PFSK-1 (cell line): Measurements from ENCODE around the gene CHST11.

Source experiments
- FOXP2 ChIP-seq: optimal IDR thresholded peaks from 2 replicates; pipeline ENCODE3; 2011; ENCODE audit warnings: borderline replicate concordance, control low read depth, inconsistent platforms; ENCODE audit not compliant: insufficient read depth; ENCODE audit errors: extremely low read length, extremely low read depth
- POLR2AphosphoS5 ChIP-seq: IDR thresholded peaks from 2 replicates; pipeline ENCODE4 v1.6.1; 2012; ENCODE audit warnings: low read depth, mild to moderate bottlenecking, control low read depth, low read length, moderate library complexity
- REST ChIP-seq, 2 experiments: IDR thresholded peaks; 2 replicates each; pipeline versions ENCODE4 v1.6.1 to v1.8.0; 2011 to 2012; ENCODE audit warnings: low read depth in 2 of 2, low read length in 2 of 2, control low read depth in 1 of 2, inconsistent platforms in 1 of 2, mild to moderate bottlenecking in 1 of 2, moderate library complexity in 1 of 2; ENCODE audit not compliant: insufficient read depth in 1 of 2
- SIN3A ChIP-seq: IDR thresholded peaks from 2 replicates; pipeline ENCODE4 v1.6.1; 2012; ENCODE audit warnings: mild to moderate bottlenecking, low read length, moderate library complexity, borderline replicate concordance; ENCODE audit not compliant: insufficient read depth
- TAF1 ChIP-seq: IDR thresholded peaks from 2 replicates; pipeline ENCODE4 v1.6.1; 2012; ENCODE audit warnings: low read length, control low read depth, borderline replicate concordance; ENCODE audit not compliant: insufficient read depth

The CHST11 gene

GRCh38 chr12:104586351-104586919, 129.7 kb downstream of the CHST11 start:
- TF ChIP-seq TAF1 (no peak), REST (IDR thresholded peaks at IDR 0.05; ENCODE audit: insufficient read depth in 1 of 2, low read depth in 2 of 2, low read length in 2 of 2) (no peak), SIN3A (no peak), POLR2AphosphoS5 (no peak), FOXP2 (no peak)

GRCh38 chr12:104588047-104588920, 131.5 kb downstream of the CHST11 start:
- TF ChIP-seq POLR2AphosphoS5: no peak
- TF ChIP-seq SIN3A: no peak
- TF ChIP-seq TAF1: no peak
- TF ChIP-seq FOXP2: no peak
- no peak for TF ChIP-seq REST (IDR thresholded peaks at IDR 0.05; ENCODE audit: insufficient read depth in 1 of 2, low read depth in 2 of 2, low read length in 2 of 2)

- TF ChIP-seq REST (IDR thresholded peaks at IDR 0.05; ENCODE audit: insufficient read depth in 1 of 2, low read depth in 2 of 2, low read length in 2 of 2) (no peak), SIN3A (no peak), POLR2AphosphoS5 (no peak), TAF1 (no peak), FOXP2 (no peak)
Measured at GRCh38 chr12:104588921-104589590, 132.3 kb downstream of the CHST11 start.

GRCh38 chr12:104590022-104590421, 133.3 kb downstream of the CHST11 start:
- no peak for TF ChIP-seq REST (IDR thresholded peaks at IDR 0.05; ENCODE audit: insufficient read depth in 1 of 2, low read depth in 2 of 2, low read length in 2 of 2)
- no peak for TF ChIP-seq TAF1
- TF ChIP-seq POLR2AphosphoS5: no peak
